GM20431 (cell line): ENCODE data around the gene LHFPL6.

Experiments
- in situ Hi-C: fragments of 300-500 bp; cut with MseI, MboI; formaldehyde crosslinking; loops from one replicate; pipeline ENCODE4 v1.15.0; 2020; ENCODE audit warnings: low sequenced_read_pairs; ENCODE audit not compliant: unreplicated experiment

The LHFPL6 gene

DNA sequence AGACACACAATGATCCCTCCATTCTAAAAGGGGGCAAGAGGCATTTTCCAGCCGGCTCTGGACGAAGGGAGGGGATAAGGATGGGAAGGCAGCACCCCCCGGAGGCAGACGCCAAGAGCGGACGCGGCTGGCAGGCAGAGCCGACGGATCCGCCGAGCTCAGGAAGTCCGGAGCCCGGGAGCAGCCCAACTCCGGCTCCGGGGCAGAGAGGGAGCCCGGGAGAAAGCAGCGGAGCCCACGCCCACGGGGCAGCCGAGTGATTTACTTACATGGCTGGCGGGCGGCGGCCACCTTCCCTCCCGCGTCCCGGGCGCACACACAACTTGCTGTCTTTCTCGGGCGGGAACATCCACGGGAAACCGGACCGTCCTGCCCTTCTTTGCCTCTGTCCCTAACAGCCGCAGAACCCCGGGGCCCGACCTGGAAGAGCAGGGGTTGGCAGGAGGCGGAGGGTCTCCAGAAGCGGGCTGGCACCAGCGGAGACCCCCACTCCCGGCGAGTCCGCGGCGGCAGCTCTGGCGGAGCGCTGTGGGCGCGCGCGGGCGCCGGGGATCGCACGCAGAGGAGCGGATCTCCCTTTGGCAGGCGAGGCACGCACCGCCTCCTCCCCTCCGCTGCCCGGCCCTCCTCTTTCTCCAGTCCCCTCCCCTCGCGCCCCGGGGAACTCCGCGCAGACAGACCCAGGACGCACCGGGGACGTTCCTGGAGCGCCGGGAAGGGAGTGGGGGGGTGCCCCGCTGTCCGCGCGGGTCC, at the start of gene LHFPL6:
Gene LHFPL6, minus strand, starts transcription at position 580 of the 753 bp plus-strand sequence.
- in situ Hi-C loops, result loop anchor here (25.0 kb wide), 2 partner anchors 190 to 540 kb away; no protein-coding TSS in a partner anchor

DNA sequence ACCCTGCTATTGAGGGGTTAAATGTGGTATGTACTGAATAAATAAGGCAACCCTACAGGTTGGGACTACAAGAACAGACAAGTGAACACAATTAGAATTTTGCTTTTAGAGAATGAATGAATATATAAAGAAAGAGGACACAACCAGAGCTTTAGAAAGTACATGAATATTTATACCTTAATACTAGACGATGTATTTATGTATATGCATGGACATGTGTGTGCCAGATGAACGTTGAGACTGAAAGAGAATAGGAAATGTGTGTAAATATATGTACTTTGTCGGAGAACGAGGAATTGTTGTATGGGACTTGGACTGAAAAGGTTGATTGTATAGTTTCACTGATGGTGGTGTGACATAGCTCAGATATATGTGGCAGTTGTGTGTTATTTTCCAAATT, 43.1 kb upstream of the LHFPL6 start:
- in situ Hi-C loops, result no loop called here

DNA sequence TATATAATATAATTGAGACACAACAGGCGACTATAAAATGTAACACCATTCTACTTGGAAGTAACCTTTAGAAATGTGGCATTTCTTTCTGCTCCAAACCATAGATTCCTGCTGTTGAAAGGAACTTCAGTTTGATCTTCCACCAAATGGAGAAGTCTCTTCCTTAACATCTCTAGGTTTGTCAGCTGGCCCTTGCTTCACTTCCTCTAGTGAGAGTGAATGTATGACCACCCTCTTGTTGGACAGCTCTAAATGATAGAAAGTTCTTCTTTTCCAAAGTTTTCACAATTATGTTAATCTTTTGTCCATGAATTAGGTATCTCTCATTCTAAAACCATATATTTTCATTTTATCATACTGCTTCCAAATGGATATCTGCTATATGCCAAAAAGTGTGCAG, 38.7 kb upstream of the LHFPL6 start:
- in situ Hi-C loops, result no loop called here

DNA sequence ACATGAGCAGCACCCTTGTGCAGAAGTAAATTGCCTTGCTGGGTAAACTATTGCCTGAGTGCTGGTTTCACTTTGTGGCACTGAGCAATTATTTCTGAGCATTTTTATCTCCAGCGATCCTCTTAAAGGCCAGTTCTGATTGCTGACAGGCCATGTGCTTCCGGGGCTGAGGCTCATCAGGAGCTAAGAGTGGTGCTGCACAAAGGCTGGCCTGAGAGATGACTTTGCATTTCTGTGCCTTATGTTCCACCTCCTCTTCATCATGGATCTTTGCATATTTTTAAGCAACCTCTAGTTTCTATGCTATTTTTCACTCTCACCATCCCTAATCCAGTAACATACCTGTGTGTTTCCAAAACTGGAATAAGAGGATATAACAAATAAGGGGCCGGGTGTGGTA, 34.9 kb upstream of the LHFPL6 start:
- in situ Hi-C loops, result no loop called here

DNA sequence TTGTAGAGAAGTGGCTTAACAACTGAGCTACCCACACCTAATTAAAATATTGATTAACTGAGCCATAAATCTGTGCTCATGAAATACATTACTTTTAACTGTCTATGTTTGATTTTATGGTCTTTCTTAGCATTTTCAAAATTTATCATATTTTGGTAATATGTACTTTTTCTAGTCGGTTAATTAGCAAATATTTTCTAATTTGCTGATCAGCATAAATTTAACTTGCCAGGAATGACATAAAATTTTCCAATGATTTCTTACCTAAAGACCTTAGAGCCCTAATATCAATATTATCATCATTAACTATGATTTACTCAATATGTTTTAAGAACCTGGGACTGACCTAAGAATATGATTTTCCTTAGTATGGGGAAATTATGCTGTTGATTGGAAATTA, 32.6 kb upstream of the LHFPL6 start:
- in situ Hi-C loops, result no loop called here

DNA sequence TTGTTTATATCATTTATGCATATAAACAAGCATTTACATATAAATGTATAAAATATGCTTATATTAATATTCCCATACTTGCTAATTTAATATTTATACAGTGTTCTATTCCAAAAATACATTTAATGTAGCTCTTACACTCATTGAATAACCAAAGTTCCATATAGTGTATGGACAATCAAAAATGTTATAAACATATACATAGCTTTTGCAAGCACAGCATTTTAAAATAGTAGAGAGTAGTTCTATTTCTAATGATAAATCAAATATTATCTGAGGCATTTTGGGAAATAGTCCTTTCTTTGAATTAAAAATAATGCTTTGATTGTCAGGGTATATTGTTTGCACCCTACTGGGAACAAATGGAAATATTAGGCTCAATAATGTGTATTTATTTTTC, 30.0 kb upstream of the LHFPL6 start:
- in situ Hi-C loops, result no loop called here

DNA sequence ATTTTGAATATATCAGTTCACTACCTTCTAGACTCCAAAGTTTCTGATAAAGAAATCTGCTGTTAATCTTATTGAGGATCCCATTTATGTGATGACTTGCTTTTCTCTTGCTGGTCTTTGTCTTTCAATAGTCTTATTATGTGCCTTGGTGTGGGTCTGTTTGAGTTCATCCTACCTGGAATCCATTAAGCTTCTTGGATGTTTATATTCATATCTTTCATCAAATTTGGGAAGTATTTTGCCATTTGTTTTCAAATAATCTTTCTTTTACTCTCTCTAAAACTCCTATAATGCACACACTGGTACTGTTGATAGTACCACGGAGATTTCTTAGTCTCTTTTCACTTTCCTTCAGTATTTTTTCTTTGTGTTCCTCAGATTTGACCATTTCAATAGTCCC, 28.3 kb upstream of the LHFPL6 start:
- in situ Hi-C loops, result no loop called here

DNA sequence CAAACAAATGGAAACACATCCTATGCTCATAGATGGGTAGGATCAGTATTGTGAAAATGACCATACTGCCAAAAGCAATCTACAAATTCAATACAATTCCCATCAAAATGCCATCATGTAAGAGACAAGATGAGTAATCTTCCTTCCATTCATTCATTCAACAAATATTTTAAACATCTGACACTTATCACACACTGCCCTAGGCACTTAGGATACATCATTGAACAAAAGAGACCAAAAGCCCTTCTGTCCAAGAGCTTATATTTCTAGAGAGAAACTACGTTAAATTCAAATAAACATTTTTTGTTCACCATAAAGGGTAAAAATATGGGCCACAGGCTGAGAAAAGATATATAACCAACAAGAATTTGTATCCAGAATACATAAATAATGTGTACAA, 20.5 kb upstream of the LHFPL6 start:
- in situ Hi-C loops, result loop anchor here (25.0 kb wide), 2 partner anchors 211 to 561 kb away; no protein-coding TSS in a partner anchor

DNA sequence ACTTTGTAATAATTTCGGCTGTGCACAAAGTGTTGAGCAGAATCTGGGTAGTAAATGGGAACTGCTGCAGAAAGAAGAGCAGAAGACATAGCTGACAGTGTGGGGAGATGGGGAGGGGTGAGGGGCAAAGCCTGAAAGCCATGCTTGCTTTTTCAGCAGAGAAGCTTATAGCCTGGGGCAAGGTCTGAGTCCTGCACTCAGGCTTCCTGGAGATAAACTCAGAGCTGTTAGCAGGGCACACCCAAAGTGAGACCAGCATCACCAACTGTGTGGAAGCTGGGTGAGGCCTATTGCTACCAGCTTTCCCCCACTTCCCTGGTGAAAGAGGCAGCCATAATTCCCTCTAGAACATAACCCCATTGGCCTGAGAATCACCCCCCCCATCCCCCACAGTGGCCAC, 15.6 kb upstream of the LHFPL6 start:
- in situ Hi-C loops, result loop anchor here (10.0 to 25.0 kb wide), 3 partner anchors 206 to 556 kb away; no protein-coding TSS in a partner anchor

DNA sequence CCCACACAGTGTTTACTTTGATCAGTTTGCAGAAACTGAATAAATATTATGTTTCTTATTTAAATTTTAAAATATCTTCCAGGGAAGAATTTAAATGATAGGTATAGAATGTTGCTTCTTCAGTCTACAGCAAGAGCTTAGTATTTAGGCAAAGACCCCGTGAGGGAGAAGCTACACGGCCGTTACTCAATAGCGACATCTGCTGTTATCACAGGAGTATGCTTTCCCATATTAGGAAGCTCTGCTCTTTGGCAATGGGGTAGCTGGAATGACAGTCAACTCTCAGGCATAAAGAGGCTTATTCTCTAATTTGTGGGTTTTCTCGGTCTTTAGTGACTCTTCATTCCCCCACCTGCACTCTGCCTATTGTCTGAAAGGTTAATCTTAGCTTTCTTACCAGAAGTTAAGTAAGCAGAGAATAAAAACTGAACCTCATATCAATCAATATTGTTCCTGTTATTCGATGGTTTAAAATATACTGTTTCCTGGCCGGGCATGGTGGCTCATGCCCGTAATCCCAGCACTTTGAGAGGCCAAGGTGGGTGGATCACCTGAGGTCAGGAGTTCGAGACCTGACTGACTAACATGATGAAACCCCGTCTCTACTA, 13.2 kb upstream of the LHFPL6 start:
- in situ Hi-C loops, result loop anchor here (10.0 to 25.0 kb wide), 3 partner anchors 204 to 554 kb away; no protein-coding TSS in a partner anchor

DNA sequence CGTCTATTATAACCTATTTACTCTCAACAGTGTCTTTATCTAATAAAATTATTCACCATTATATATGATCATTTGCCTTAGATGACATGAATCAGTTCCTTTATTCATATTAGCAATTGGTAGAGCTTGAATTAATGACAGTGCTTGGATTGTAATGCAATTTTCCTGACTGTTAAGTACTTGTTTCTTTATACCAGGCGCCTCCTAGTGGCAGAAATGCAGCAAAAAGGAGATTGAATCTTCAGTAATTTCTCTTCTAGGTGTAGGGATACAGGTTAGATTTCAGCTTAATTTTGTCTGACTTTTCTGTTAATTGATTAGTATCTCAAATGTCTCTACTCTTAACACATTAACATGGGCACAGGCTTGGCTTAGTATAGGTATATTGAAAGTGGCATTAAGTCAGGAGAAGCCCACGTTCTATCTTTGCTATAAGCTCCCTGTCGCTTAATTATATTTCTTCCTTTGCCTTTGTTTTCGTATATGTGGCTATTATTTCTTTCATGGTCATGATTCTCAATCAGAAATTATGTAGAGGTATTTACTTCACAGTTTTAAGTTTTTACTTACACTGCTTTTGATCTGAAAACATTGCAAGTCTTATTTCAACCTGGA, 9.1 kb upstream of the LHFPL6 start:
- in situ Hi-C loops, result loop anchor here (10.0 to 25.0 kb wide), 3 partner anchors 200 to 550 kb away; no protein-coding TSS in a partner anchor

DNA sequence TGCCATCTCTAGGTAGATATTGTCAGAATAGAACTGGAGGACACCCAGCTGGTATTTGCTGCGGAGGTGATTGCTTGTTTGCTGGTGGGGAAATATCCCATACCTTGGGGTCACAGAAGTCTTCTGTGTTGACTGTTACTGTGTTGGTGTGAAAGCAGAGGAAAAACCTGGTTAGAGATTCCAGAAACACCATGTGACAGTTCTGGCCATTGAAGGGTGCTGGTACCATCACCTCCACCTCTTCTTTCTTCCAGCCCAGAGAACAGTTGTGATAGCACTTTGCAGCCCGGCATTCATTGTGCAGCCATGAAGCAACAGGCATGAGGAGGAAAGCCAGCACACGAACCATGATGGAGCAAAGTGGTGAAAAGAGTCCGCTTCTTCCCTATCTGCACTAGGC, 4.9 kb upstream of the LHFPL6 start:
- in situ Hi-C loops, result loop anchor here (25.0 kb wide), 2 partner anchors 196 to 546 kb away; no protein-coding TSS in a partner anchor

DNA sequence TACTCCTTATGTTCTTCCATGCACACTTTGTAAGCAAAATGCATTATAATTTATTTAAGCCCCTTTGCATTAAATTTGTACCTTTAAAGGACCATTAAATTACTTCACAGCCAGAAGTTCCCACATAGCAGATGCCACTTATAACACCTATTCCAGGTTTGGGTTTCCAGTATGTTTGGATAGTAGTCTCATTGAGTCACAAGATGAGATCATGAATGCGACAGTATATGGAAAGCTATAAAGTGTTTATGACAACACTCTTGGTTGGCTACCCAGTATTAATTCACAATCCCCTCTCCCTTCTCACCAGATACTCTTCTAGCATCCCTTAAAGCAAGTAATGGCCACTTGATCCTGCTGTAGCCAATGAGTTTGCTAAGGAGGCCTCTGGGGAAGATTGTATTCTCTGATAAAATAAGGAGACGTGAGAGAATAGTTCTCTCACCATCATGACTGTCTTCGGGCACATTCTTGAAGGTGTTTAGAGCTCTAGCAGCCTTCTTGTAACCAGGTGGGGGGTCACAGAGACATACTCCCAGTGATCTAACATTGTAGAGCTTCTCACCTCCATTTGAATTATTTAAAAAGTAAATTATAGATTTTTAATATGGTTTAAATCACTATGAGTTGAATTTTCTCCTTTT, 2.8 kb upstream of the LHFPL6 start:
- in situ Hi-C loops, result loop anchor here (25.0 kb wide), 2 partner anchors 193 to 543 kb away; no protein-coding TSS in a partner anchor

DNA sequence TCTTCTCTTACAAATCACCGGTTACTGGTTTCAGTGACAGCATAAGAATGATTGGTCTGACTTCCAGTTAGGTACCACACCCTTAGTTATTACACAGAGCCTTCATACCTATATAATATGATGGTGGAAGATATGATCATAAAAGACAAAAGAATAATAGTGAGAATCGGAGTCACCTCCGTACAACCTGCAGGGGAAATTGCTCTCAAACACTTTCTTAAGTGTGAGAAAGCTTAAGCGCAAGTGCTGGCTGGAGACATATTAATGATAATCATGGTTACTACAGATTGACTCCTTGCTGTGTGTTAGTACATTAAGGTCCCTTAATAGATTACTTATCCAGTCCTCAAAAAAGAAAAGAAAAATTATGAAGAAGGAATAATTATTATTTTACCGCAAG, 1.8 kb upstream of the LHFPL6 start:
- in situ Hi-C loops, result loop anchor here (25.0 kb wide), 2 partner anchors 192 to 542 kb away; no protein-coding TSS in a partner anchor

DNA sequence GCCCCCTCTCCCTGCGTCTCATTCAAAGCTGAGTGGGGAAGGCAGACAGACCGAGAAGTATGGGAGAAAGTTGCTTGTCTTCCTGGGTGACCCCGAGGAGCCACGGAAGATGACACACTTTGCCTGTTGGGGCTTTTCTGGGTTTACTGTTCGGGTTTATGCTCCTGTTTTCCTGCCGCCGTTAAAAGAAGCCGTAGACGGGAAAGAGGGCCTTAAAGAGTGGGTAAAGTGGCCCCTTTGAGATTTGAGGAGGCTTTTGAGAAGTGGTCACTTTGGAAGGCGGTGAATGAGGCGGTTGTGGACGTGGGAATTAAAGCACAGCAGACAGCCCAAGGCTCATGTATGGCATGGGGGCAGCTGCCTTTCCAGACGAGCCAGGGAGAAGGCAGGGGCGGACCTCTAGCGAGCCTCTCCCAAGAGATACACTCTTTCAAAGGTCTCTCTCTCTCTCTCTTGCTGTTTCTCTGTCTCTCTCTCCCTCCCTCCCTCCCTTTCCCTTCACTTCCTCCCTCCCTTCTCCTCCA, 493 bp upstream of the LHFPL6 start:
- in situ Hi-C loops, result loop anchor here (25.0 kb wide), 2 partner anchors 191 to 541 kb away; no protein-coding TSS in a partner anchor

DNA sequence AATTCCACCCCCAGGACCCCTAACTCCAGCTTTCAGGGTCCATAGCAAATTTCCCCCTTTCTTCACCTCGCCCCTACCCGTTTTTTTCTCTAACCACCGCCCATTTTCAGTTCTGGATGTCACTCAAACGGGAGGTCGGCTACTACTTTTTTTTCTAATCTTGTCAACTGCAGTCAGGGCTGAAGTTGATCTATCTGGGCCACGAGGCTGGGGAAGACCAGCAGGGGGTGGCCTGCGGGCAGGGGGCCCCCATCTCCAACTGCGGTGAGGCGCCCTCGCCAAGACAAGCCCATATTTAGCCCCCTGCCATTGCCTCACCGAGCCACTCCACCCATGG, 748 bp downstream of the LHFPL6 start:
- in situ Hi-C loops, result loop anchor here (25.0 kb wide), 2 partner anchors 190 to 540 kb away; no protein-coding TSS in a partner anchor

DNA sequence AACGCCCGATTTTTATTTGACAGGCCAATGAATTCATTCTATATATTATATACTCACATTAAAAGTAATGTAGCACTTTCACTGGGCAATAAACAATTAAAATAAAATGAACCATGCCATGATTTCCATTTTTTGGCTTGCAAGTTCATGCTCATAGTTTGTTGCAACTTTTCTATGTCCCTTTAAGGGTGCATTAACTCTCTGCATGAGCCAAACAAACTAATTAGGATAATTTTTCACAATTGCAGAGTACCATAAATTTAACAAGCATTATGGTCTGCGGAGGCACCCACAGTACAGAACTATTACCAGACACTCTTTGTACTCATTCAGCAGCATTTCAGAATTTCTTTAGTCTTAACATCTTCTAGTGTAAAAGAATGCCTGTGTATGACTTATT, 1.4 kb downstream of the LHFPL6 start:
- in situ Hi-C loops, result loop anchor here (25.0 kb wide), 2 partner anchors 189 to 539 kb away; no protein-coding TSS in a partner anchor

DNA sequence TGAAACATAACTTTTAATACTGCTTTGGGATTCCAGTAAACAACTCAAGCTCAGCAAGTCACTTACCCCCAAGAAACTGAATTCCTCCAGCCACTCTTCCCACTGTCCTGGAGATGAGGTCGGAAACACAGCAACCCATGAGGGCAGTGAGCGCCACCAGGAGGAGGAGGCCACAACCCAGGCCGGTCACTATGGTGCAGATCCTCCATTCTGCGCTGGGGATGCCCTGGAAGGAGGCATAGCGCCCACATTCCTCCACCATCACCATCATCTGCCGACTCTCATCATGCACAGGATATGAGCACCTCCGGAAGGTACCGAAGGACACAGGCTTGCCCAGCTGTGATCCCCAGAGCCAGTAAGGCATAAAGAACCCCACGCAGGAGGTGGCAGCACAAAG, 2.2 kb downstream of the LHFPL6 start:
- in situ Hi-C loops, result loop anchor here (25.0 kb wide), 2 partner anchors 188 to 538 kb away; no protein-coding TSS in a partner anchor

DNA sequence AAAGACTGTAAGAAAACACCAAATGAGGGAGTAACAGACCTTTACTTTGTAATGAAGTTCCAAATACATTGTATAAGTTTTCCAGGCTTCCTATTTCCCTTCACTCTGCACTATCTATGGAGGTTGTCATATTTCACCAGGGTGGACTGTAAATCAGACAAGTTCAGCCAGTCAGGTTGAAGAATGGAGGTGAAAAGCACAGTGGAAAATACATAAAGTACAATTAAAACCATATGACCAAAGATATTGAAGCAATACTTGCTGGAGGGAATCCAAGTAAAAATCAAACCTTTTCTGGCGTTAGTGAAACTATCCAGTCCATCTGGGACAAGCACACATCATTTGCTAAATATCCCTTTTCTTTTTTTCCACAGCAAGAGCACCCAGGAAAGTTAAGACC, 3.2 kb downstream of the LHFPL6 start:
- in situ Hi-C loops, result loop anchor here (25.0 kb wide), 2 partner anchors 188 to 538 kb away; no protein-coding TSS in a partner anchor

DNA sequence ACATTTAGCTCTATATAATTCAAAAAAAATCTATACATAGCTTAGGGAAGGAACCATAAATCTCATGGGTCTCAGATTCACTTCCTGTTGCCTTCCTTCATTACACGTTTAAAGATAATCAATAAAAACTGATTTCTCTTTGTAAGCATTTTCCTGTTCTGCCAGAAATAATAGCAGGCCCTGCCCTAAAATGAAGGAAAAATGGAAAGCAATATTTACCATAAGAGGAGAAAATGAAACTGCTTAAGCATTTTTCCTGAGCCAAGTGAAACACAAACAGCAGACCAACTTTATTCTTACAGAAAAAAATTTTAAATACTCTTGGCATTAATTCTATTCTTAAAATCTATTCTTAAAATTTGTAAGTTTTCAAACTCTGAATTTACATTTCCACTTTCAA, 4.0 kb downstream of the LHFPL6 start:
- in situ Hi-C loops, result no loop called here
